HepG2 (cell line): Measurements from ENCODE around the gene KCNJ8. TPM values are rescaled to one million over a fixed set of nuclear protein-coding genes. Genes with fewer than 3 reads are reported as not detected.

Source experiments
- ATAC-seq: fragments of 200-7000 bp; cut with Tn5 transposase; 3 replicates; pipeline ENCODE4 v1.9.1; 2020; ENCODE audit warnings: mild to moderate bottlenecking, moderate library complexity
- BruUV-seq: library from RNA; stranded (reverse); fragments of 400-500 nt; replicated peaks from 2 replicates; lab custom pipeline; 2021; lab: Mats Ljungman, UMichigan
- CTCF ChIA-PET: fragments of 300-600 bp; formaldehyde crosslinking; extraction: SDS; loops from one replicate; lab custom pipeline; 2021; ENCODE audit warnings: low total read pairs, inconsistent platforms, low intra/inter-chr PET ratio; lab: Yijun Ruan, JAX
- POLR2A ChIA-PET: fragments of 350-600 bp; sonication (Branson Sonifier 250); formaldehyde crosslinking; loops from one replicate; lab custom pipeline; 2020; ENCODE audit warnings: antibody characterized with exemption, inconsistent platforms; lab: Yijun Ruan, JAX
- DNase-seq: peaks from one replicate; pipeline ENCODE4 v3.0.0-alpha.2; 2015; ENCODE audit warnings: low spot score
- FAIRE-seq: peaks from 3 replicates; lab custom pipeline; 2011; peaks lifted over from hg19 to GRCh38; lab: Jason Lieb, UNC
- H2AFZ ChIP-seq: one replicate; pipeline ENCODE4 v1.6.1; 2011; ENCODE audit warnings: low read length, inconsistent platforms
- H3K27ac ChIP-seq: fragments of 300-600 bp; 3 replicates; pipeline ENCODE4 v1.8.0; 2011; ENCODE audit warnings: mixed run types, mild to moderate bottlenecking, mixed read lengths, low read length, inconsistent platforms; ENCODE audit not compliant: insufficient read depth; ENCODE audit errors: extremely low read length
- H3K27me3 ChIP-seq, 2 experiments: fragments of 200-600 bp in 1 of 2; 2 replicates in 1 of 2; 3 replicates in 1 of 2; pipeline versions ENCODE4 v1.6.0 to v1.8.0; 2011; ENCODE audit warnings: low read length in 2 of 2, mild to moderate bottlenecking in 2 of 2, moderate library complexity in 2 of 2, inconsistent platforms in 1 of 2; ENCODE audit not compliant: insufficient read depth in 2 of 2, control insufficient read depth in 1 of 2
- H3K36me3 ChIP-seq, 2 experiments: fragments of 200-600 bp in 1 of 2; replicated peaks in 1 of 2; 2 replicates in 1 of 2; 3 replicates in 1 of 2; pipeline versions ENCODE4 v1.5.1 to v1.8.0; 2011; ENCODE audit warnings: low read length in 2 of 2, inconsistent platforms in 1 of 2; ENCODE audit not compliant: insufficient read depth in 2 of 2, control insufficient read depth in 1 of 2
- H3K4me1 ChIP-seq: 2 replicates; pipeline ENCODE4 v1.5.1; 2012; ENCODE audit warnings: low read length, inconsistent platforms; ENCODE audit not compliant: insufficient read depth
- H3K4me2 ChIP-seq: 2 replicates; pipeline ENCODE4 v1.6.0; 2011; ENCODE audit warnings: low read depth, low read length, inconsistent platforms
- H3K4me3 ChIP-seq, 3 experiments: fragments of 200-600 bp in 1 of 3; sonication (generic), shearing (Covaris generic) in 1 of 3; replicated peaks in 1 of 3; 2 replicates each; pipeline ENCODE4 v1.5.1; 2011 to 2016; ENCODE audit warnings: low read length in 3 of 3, inconsistent platforms in 2 of 3, low read depth in 2 of 3, mild to moderate bottlenecking in 2 of 3, control low read depth in 1 of 3, mixed read lengths in 1 of 3; ENCODE audit not compliant: insufficient read depth in 1 of 3
- H3K79me2 ChIP-seq: one replicate; pipeline ENCODE4 v1.6.1; 2011; ENCODE audit warnings: low read length, inconsistent platforms; ENCODE audit not compliant: insufficient read depth
- H3K9ac ChIP-seq: 2 replicates; pipeline ENCODE4 v1.6.0; 2011; ENCODE audit warnings: mild to moderate bottlenecking, low read depth, low read length, inconsistent platforms; ENCODE audit not compliant: insufficient read depth
- H3K9me3 ChIP-seq: 2 replicates; pipeline ENCODE4 v1.5.1; 2012; ENCODE audit warnings: mild to moderate bottlenecking, low read length
- H4K20me1 ChIP-seq: 2 replicates; pipeline ENCODE4 v1.6.0; 2011; ENCODE audit warnings: inconsistent platforms, mild to moderate bottlenecking, low read length, moderate library complexity; ENCODE audit not compliant: insufficient read depth
- ARNTL ChIP-seq: sonication (generic); formaldehyde crosslinking; IDR thresholded peaks from 2 replicates; pipeline ENCODE4 v1.4.0; 2020; ENCODE audit warnings: mild to moderate bottlenecking, missing genetic modification reagents
- BRD4 ChIP-seq: sonication (generic); formaldehyde crosslinking; IDR thresholded peaks from 2 replicates; pipeline ENCODE4 v1.4.0; 2020; ENCODE audit warnings: missing genetic modification reagents
- KDM5B ChIP-seq: sonication (generic); formaldehyde crosslinking; IDR thresholded peaks from 2 replicates; pipeline ENCODE4 v1.4.0; 2020; ENCODE audit warnings: missing genetic modification reagents, mild to moderate bottlenecking, borderline replicate concordance
- KLF15 ChIP-seq: sonication (generic); formaldehyde crosslinking; IDR thresholded peaks from 2 replicates; pipeline ENCODE4 v1.8.1; 2023; ENCODE audit warnings: borderline replicate concordance, mild to moderate bottlenecking, inconsistent platforms, missing genetic modification reagents, mixed read lengths
- PAWR ChIP-seq: sonication (generic); formaldehyde crosslinking; IDR thresholded peaks from 2 replicates; pipeline ENCODE4 v1.4.0; 2020; ENCODE audit warnings: missing genetic modification reagents, mild to moderate bottlenecking, borderline replicate concordance
- RXRA ChIP-seq: sonication (generic); formaldehyde crosslinking; IDR thresholded peaks from 2 replicates; pipeline ENCODE4 v1.5.1; 2020; ENCODE audit warnings: missing genetic modification reagents
- TBL1XR1 ChIP-seq: fragments of 150-350 bp; IDR thresholded peaks from 2 replicates; pipeline ENCODE4 v1.6.1; 2014; ENCODE audit warnings: borderline replicate concordance, low read length; ENCODE audit not compliant: partially characterized antibody
- TBP ChIP-seq: sonication (generic); formaldehyde crosslinking; IDR thresholded peaks from 2 replicates; pipeline ENCODE4 v1.5.0; 2020; ENCODE audit warnings: missing genetic modification reagents
- ZBTB1 ChIP-seq: sonication (generic); formaldehyde crosslinking; IDR thresholded peaks from 2 replicates; pipeline ENCODE4 v1.4.0; 2020; ENCODE audit warnings: missing genetic modification reagents, borderline replicate concordance
- ZNF256 ChIP-seq: sonication (generic); formaldehyde crosslinking; conservative IDR thresholded peaks from 2 replicates; pipeline ENCODE4 v1.4.0; 2020; ENCODE audit warnings: missing genetic modification reagents
- ZNF260 ChIP-seq: sonication (generic); formaldehyde crosslinking; IDR thresholded peaks from 2 replicates; pipeline ENCODE4 v1.4.0; 2020; ENCODE audit warnings: missing genetic modification reagents, low read depth, mild to moderate bottlenecking, borderline replicate concordance
- ZNF562 ChIP-seq: sonication (generic); formaldehyde crosslinking; IDR thresholded peaks from 2 replicates; pipeline ENCODE4 v1.8.0; 2022; ENCODE audit warnings: missing genetic modification reagents, borderline replicate concordance
- ZSCAN29 ChIP-seq: sonication (generic); formaldehyde crosslinking; conservative IDR thresholded peaks from 2 replicates; pipeline ENCODE4 v1.4.0; 2020; ENCODE audit warnings: mild to moderate bottlenecking, missing genetic modification reagents
- ZSCAN30 ChIP-seq: sonication (generic); formaldehyde crosslinking; IDR thresholded peaks from 2 replicates; pipeline ENCODE4 v1.5.0; 2020; ENCODE audit warnings: mild to moderate bottlenecking, missing genetic modification reagents
- WGBS: methylation state at CpG from one replicate; pipeline ENCODE4 v1.1.6; 2017; ENCODE audit warnings: low lambda C conversion rate; 5-methylcytosine and 5-hydroxymethylcytosine counted together
- in situ Hi-C: cut with HindIII; loops from 2 replicates; pipeline ENCODE4 v1.10.0; 2017; ENCODE audit warnings: low pct_unique_long_range_greater_than_20kb; ENCODE audit not compliant: extremely low pct_ligation_motif_present
- intact Hi-C: fragments of 100-400 bp; cut with micrococcal nuclease; formaldehyde crosslinking; loops from one replicate; pipeline ENCODE4 v1.10.0; 2022; ENCODE audit not compliant: unreplicated experiment
- polyA plus RNA-seq, 8 experiments: library from polyadenylated mRNA; depleted of rRNA in 3 of 8; stranded (reverse) in 7 of 8; unstranded in 1 of 8; fragments of >200 nt; fragmentation: Illumina TruSeq in 4 of 8; extraction: Trizol in 4 of 8; gene quantifications; 2 replicates each; pipeline versions ENCODE4 v1.2.1 to v1.2.3, GENCODE V29; 2011 to 2016; ENCODE audit warnings: low read depth in 4 of 8, missing spikeins in 1 of 8, mixed read lengths in 1 of 8; ENCODE audit not compliant: insufficient read depth in 1 of 8
- total RNA-seq, 5 experiments: library from RNA; depleted of rRNA; stranded (reverse); fragments of >200 nt; fragmentation: Illumina TruSeq; extraction: Trizol; gene quantifications; 2 replicates each; pipeline ENCODE4 v1.2.3, GENCODE V29; 2016; ENCODE audit warnings: low read depth in 1 of 5
- TF ChIP-seq, protein P1 (sequence below): sonication (generic); formaldehyde crosslinking; conservative IDR thresholded peaks from 2 replicates; pipeline ENCODE4 v1.4.0; 2020; ENCODE audit warnings: missing genetic modification reagents
- TF ChIP-seq, protein P2 (sequence below): sonication (generic); formaldehyde crosslinking; IDR thresholded peaks from 2 replicates; pipeline ENCODE4 v1.5.0; 2020; ENCODE audit warnings: mild to moderate bottlenecking, missing genetic modification reagents
- TF ChIP-seq, protein P3 (sequence below): sonication (generic); formaldehyde crosslinking; IDR thresholded peaks from 2 replicates; pipeline ENCODE4 v1.4.0; 2020; ENCODE audit warnings: missing genetic modification reagents

The KCNJ8 gene
- total and polyA plus RNA-seq, 2 of the 13 experiments (the other 11 are each of a cell fraction or from before 2014, with no cell fraction given): not detected

DNA sequence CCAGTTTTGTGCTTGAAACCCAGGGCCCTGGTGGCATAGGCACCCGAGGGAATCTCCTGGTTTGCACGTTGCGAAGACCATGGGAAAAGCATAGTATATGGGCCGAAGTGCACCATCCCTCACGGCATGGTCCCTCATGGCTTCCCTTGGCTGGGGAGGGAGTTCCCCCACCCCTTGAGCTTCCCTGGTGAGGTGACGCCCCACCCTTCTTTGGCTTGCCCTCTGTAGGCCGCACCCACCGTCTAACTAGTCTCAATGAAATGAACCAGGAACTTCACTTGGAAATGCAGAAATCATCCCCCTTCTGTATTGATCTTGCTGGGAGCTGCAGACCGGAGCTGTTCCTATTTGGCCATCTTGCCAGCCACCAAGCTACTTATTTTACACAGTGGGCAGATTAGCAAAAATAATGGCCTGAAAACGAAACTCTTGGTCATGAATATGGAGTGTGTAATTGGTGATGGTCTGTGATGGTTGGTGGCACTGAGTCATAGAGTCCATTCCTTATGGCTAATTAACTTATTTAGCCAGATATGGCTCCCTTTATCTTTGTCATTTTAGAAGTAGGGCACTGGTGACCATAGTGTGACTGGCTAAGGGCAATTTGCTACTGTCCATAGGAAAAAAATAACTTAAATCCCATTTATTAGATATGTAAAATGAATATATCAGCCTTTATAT, 21.3 kb upstream of the KCNJ8 start:
- in situ Hi-C loops: no loop called here
- no peaks in the 10 kb centered on the region for H4K20me1 ChIP-seq
- H3K79me2 ChIP-seq: no peaks in the 10 kb centered on the region
- no peaks in the 10 kb centered on the region for H3K27me3 ChIP-seq
- DNase-seq (no peak), ATAC-seq (no peak)
- intact Hi-C loops: no loop called here
- H3K4me3 ChIP-seq: no peak overlapping the region
- no peak overlapping the region for H3K4me2 ChIP-seq
- POLR2A ChIA-PET: no interaction called here
- H3K36me3 ChIP-seq: no peaks in the 10 kb centered on the region
- H3K9me3 ChIP-seq: no peaks in the 10 kb centered on the region
- no peaks in the 10 kb centered on the region for H3K4me1 ChIP-seq
- H3K27ac ChIP-seq: no peak overlapping the region
- no peak overlapping the region for H3K9ac ChIP-seq
- 23% methylated on average over 4 of the region's 10 CpGs for WGBS
- BruUV-seq: no TSS peak
- no peak for TF ChIP-seq ZBTB1 (CRISPR knock-in tag)
- no peak for TF ChIP-seq KDM5B (CRISPR knock-in tag)
- TF ChIP-seq PAWR: no peak
- TF ChIP-seq ARNTL: no peak
- TF ChIP-seq ZNF256 (CRISPR knock-in tag): no peak
- TF ChIP-seq ZSCAN29 (CRISPR knock-in tag): no peak
- no peak for TF ChIP-seq KLF15
- TF ChIP-seq, protein P1, sequence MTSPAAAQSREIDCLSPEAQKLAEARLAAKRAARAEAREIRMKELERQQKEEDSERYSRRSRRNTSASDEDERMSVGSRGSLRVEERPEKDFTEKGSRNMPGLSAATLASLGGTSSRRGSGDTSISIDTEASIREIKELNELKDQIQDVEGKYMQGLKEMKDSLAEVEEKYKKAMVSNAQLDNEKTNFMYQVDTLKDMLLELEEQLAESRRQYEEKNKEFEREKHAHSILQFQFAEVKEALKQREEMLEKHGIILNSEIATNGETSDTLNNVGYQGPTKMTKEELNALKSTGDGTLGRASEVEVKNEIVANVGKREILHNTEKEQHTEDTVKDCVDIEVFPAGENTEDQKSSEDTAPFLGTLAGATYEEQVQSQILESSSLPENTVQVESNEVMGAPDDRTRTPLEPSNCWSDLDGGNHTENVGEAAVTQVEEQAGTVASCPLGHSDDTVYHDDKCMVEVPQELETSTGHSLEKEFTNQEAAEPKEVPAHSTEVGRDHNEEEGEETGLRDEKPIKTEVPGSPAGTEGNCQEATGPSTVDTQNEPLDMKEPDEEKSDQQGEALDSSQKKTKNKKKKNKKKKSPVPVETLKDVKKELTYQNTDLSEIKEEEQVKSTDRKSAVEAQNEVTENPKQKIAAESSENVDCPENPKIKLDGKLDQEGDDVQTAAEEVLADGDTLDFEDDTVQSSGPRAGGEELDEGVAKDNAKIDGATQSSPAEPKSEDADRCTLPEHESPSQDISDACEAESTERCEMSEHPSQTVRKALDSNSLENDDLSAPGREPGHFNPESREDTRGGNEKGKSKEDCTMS (CRISPR knock-in tag): no peak
- no peak for TF ChIP-seq RXRA (CRISPR knock-in tag)
- TF ChIP-seq ZNF562 (CRISPR knock-in tag): no peak
- TF ChIP-seq TBP (CRISPR knock-in tag): no peak
- TF ChIP-seq, protein P2, sequence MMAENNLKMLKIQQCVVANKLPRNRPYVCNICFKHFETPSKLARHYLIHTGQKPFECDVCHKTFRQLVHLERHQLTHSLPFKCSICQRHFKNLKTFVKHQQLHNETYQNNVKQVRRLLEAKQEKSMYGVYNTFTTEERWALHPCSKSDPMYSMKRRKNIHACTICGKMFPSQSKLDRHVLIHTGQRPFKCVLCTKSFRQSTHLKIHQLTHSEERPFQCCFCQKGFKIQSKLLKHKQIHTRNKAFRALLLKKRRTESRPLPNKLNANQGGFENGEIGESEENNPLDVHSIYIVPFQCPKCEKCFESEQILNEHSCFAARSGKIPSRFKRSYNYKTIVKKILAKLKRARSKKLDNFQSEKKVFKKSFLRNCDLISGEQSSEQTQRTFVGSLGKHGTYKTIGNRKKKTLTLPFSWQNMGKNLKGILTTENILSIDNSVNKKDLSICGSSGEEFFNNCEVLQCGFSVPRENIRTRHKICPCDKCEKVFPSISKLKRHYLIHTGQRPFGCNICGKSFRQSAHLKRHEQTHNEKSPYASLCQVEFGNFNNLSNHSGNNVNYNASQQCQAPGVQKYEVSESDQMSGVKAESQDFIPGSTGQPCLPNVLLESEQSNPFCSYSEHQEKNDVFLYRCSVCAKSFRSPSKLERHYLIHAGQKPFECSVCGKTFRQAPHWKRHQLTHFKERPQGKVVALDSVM (CRISPR knock-in tag): no peak
- no peak for TF ChIP-seq BRD4 (CRISPR knock-in tag)
- TF ChIP-seq, protein P3, sequence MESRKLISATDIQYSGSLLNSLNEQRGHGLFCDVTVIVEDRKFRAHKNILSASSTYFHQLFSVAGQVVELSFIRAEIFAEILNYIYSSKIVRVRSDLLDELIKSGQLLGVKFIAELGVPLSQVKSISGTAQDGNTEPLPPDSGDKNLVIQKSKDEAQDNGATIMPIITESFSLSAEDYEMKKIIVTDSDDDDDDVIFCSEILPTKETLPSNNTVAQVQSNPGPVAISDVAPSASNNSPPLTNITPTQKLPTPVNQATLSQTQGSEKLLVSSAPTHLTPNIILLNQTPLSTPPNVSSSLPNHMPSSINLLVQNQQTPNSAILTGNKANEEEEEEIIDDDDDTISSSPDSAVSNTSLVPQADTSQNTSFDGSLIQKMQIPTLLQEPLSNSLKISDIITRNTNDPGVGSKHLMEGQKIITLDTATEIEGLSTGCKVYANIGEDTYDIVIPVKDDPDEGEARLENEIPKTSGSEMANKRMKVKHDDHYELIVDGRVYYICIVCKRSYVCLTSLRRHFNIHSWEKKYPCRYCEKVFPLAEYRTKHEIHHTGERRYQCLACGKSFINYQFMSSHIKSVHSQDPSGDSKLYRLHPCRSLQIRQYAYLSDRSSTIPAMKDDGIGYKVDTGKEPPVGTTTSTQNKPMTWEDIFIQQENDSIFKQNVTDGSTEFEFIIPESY (CRISPR knock-in tag): no peak
- no peak for TF ChIP-seq ZNF260
- TF ChIP-seq TBL1XR1: no peak
- no peak for TF ChIP-seq ZSCAN30 (CRISPR knock-in tag)
- TF ChIP-seq, all 625 proteins: peak for 0
- no peak for FAIRE-seq
- CTCF ChIA-PET: no interaction called here
- H2AFZ ChIP-seq: no peak overlapping the region
